ENCODE results near the gene OSBPL9. TPM values are rescaled to one million over a fixed set of nuclear protein-coding genes. Genes with fewer than 3 reads are reported as not detected.

Gene OSBPL9
- total RNA-seq, 2 experiments from 2014 or later = 58.6 to 87.8 TPM

- Histone ChIP-seq H3K27ac (ENCODE audit: low read depth, low read length, poor library complexity, severe bottlenecking) (no peak overlapping the region), H3K9me3 (ENCODE audit: low read length) (no peaks in the 10 kb centered on the region), H3K9me2 (ENCODE audit: insufficient read depth, low read length) (no peaks in the 10 kb centered on the region), H3K4me2 (ENCODE audit: low read length) (no peak overlapping the region), H3K4me3 (ENCODE audit: low read depth, low read length, poor library complexity, severe bottlenecking) (no peak overlapping the region), H4K20me1 (ENCODE audit: insufficient read depth, low read length) (no peaks in the 10 kb centered on the region), H3K4me1 (ENCODE audit: insufficient read depth, low read length, poor library complexity, severe bottlenecking) (no peaks in the 10 kb centered on the region), H3K36me3 (ENCODE audit: insufficient read depth, low read length) (no peaks in the 10 kb centered on the region), H2AFZ (ENCODE audit: low read length) (no peak overlapping the region), H3K79me2 (ENCODE audit: insufficient read depth, low read depth, low read length) (no peaks in the 10 kb centered on the region)
- no peak for TF ChIP-seq EZH2phosphoT487 (IDR thresholded peaks at IDR 0.05; ENCODE audit: borderline replicate concordance, low read depth, low read length)
- TF ChIP-seq CTCF (conservative IDR thresholded peaks at IDR 0.05; ENCODE audit: low read length) = no peak
- ChIA-PET POLR2A (no interaction called here), CTCF (ENCODE audit: unreplicated experiment) (no interaction called here)
- DNase-seq (ENCODE audit: low spot score) = no peak
- no TSS peak for BruUV-seq (replicated peaks)
- intact Hi-C loops (cut with micrococcal nuclease; ENCODE audit: unreplicated experiment) = no loop called here
Observed at GRCh38 chr1:51600529-51600928, 16.4 kb upstream of the OSBPL9 start.

- no peaks in the 10 kb centered on the region for H3K4me1 ChIP-seq (ENCODE audit: insufficient read depth, low read length, poor library complexity, severe bottlenecking)
- H3K79me2 ChIP-seq (ENCODE audit: insufficient read depth, low read depth, low read length) = no peaks in the 10 kb centered on the region
- ChIA-PET CTCF (ENCODE audit: unreplicated experiment) (no interaction called here), POLR2A (interaction anchor here (0.6 to 0.8 kb wide), 2 partner anchors 25 to 167 kb away, joined by 3 to 4 read pairs; no protein-coding TSS in a partner anchor)
- no peaks in the 10 kb centered on the region for H3K9me3 ChIP-seq (ENCODE audit: low read length)
- H3K4me2 ChIP-seq (ENCODE audit: low read length) = no peak overlapping the region
- no peaks in the 10 kb centered on the region for H4K20me1 ChIP-seq (ENCODE audit: insufficient read depth, low read length)
- TF ChIP-seq CTCF (conservative IDR thresholded peaks at IDR 0.05; ENCODE audit: low read length) (no peak), EZH2phosphoT487 (IDR thresholded peaks at IDR 0.05; ENCODE audit: borderline replicate concordance, low read depth, low read length) (no peak)
- H3K9me2 ChIP-seq (ENCODE audit: insufficient read depth, low read length) = no peaks in the 10 kb centered on the region
- DNase-seq (ENCODE audit: low spot score) = no peak
- no peak overlapping the region for H3K27ac ChIP-seq (ENCODE audit: low read depth, low read length, poor library complexity, severe bottlenecking)
- no TSS peak for BruUV-seq (replicated peaks)
- H2AFZ ChIP-seq (ENCODE audit: low read length) = no peak overlapping the region
- no peaks in the 10 kb centered on the region for H3K36me3 ChIP-seq (ENCODE audit: insufficient read depth, low read length)
- no peak overlapping the region for H3K4me3 ChIP-seq (ENCODE audit: low read depth, low read length, poor library complexity, severe bottlenecking)
- intact Hi-C loops (cut with micrococcal nuclease; ENCODE audit: unreplicated experiment) = no loop called here
Observed at GRCh38 chr1:51600965-51601364, 15.9 kb upstream of the OSBPL9 start.

- no peak for DNase-seq (ENCODE audit: low spot score)
- TF ChIP-seq CTCF (conservative IDR thresholded peaks at IDR 0.05; ENCODE audit: low read length) = no peak
- no peak for TF ChIP-seq EZH2phosphoT487 (IDR thresholded peaks at IDR 0.05; ENCODE audit: borderline replicate concordance, low read depth, low read length)
- H3K4me1 ChIP-seq (ENCODE audit: insufficient read depth, low read length, poor library complexity, severe bottlenecking) = no peaks in the 10 kb centered on the region
- no peaks in the 10 kb centered on the region for H3K9me2 ChIP-seq (ENCODE audit: insufficient read depth, low read length)
- H3K9me3 ChIP-seq (ENCODE audit: low read length) = no peaks in the 10 kb centered on the region
- no peak overlapping the region for H2AFZ ChIP-seq (ENCODE audit: low read length)
- no TSS peak for BruUV-seq (replicated peaks)
- no peak overlapping the region for H3K4me2 ChIP-seq (ENCODE audit: low read length)
- POLR2A ChIA-PET = interaction anchor here (0.7 kb wide), 2 partner anchors 443 to 1328 kb away, joined by 3 read pairs; no protein-coding TSS in a partner anchor
- H3K27ac ChIP-seq (ENCODE audit: low read depth, low read length, poor library complexity, severe bottlenecking) = no peak overlapping the region
- H3K36me3 ChIP-seq (ENCODE audit: insufficient read depth, low read length) = no peaks in the 10 kb centered on the region
- intact Hi-C loops (cut with micrococcal nuclease; ENCODE audit: unreplicated experiment) = no loop called here
- H3K79me2 ChIP-seq (ENCODE audit: insufficient read depth, low read depth, low read length) = no peaks in the 10 kb centered on the region
- H3K4me3 ChIP-seq (ENCODE audit: low read depth, low read length, poor library complexity, severe bottlenecking) = no peak overlapping the region
- H4K20me1 ChIP-seq (ENCODE audit: insufficient read depth, low read length) = no peaks in the 10 kb centered on the region
- CTCF ChIA-PET (ENCODE audit: unreplicated experiment) = interaction anchor here (1.1 kb wide), 1 partner anchor 50 kb away, joined by 3 read pairs; no protein-coding TSS in a partner anchor
Observed at GRCh38 chr1:51605961-51606723, 10.8 kb upstream of the OSBPL9 start.

Measured in OCI-LY7 (cell line).